Measurements from ENCODE around the gene KCNIP3.

The KCNIP3 gene

GRCh38 chr2:95380280-95380679, 83.1 kb downstream of the KCNIP3 start:
- no peak overlapping the region for H3K4me3 ChIP-seq (replicated peaks; ENCODE audit: insufficient read depth, low read length)
- no peaks in the 10 kb centered on the region for H3K27me3 ChIP-seq (ENCODE audit: insufficient read depth, poor library complexity, severe bottlenecking)
- DNase-seq (ENCODE audit: low read depth in 1 of 2, low spot score in 1 of 2): no peak
- no peak for TF ChIP-seq GABPA (IDR thresholded peaks at IDR 0.05; ENCODE audit: low read depth)
- TF ChIP-seq POLR2AphosphoS5 (IDR thresholded peaks at IDR 0.05; ENCODE audit: low read depth): no peak
- no peak for TF ChIP-seq CTCF (IDR thresholded peaks at IDR 0.05; ENCODE audit: insufficient read depth, low read length)
- TF ChIP-seq REST (IDR thresholded peaks at IDR 0.05; ENCODE audit: insufficient replicate concordance, low read depth): no peak
- TF ChIP-seq SPI1 (IDR thresholded peaks at IDR 0.05; ENCODE audit: borderline replicate concordance, low read depth): no peak
- H3K27ac ChIP-seq (replicated peaks): no peak overlapping the region

DNA sequence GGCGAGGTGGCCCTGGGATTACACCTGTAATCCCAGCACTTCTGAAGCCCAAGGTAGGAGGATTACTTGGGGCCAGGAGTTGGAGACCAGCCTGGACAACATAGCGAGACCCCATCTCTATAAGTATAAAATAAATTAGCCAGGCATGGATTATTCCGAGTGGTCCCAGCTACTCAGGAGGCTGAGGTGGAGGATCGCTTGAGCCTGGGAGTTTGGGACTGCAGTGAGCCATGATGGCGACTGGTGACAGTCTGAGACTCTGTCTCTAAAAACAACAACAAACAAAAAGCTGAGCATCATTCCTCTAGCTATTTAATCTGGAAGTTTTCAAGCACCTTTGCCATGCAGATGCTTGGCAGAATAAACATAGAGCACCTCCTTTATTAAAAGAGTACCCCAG, 83.6 kb downstream of the KCNIP3 start:
- Histone ChIP-seq H3K27ac (replicated peaks) (no peak overlapping the region), H3K27me3 (ENCODE audit: insufficient read depth, poor library complexity, severe bottlenecking) (no peaks in the 10 kb centered on the region), H3K4me3 (replicated peaks; ENCODE audit: insufficient read depth, low read length) (no peak overlapping the region)
- TF ChIP-seq SPI1 (IDR thresholded peaks at IDR 0.05; ENCODE audit: borderline replicate concordance, low read depth): no peak
- no peak for TF ChIP-seq REST (IDR thresholded peaks at IDR 0.05; ENCODE audit: insufficient replicate concordance, low read depth)
- TF ChIP-seq GABPA (IDR thresholded peaks at IDR 0.05; ENCODE audit: low read depth): no peak
- TF ChIP-seq POLR2AphosphoS5 (IDR thresholded peaks at IDR 0.05; ENCODE audit: low read depth): no peak
- no peak for TF ChIP-seq CTCF (IDR thresholded peaks at IDR 0.05; ENCODE audit: insufficient read depth, low read length)
- no peak for DNase-seq (ENCODE audit: low read depth in 1 of 2, low spot score in 1 of 2)

DNA sequence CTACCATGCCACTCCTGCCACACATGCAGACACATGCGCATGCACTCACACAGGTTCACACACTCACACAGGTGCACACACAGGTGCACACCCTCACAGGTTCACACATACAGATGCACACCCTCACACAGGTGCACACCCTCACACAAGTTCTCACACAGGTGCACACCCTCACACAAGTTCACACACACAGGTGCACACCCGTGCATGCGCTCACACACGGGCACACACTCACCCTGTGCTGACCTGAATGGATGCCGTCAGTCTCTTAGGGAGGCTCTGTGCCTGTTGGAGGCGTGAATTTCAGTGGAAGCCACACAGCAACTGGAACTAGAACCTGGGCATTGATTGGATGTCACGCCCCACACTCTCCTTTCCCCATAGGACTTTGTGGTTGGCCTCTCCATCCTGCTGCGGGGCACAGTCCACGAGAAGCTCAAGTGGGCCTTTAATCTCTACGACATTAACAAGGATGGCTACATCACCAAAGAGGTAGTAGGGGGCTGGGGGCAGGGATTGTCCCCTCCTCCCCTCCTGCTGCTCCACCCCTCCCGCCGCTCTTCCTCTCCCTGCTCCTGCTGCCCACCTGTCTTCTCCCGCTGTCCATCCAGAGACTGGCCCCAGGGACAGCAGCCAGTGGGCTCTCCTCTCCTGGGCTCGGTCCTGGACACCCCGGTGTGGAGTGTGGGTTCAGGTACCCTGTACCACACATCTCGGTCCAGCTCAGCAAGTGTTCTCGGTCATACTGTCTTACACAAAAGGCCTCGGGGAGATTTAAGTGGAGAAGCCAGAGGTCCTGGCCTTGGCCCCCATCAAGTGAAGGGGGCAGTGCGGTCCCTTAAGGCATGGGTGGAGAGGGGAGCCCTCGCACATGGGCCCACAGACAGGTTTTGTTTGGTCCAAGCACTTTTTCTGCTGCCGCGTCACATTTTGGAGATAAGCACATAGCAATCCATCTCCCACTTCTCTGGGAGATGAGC, 84.4 kb downstream of the KCNIP3 start:
- no peak for DNase-seq (ENCODE audit: low read depth in 1 of 2, low spot score in 1 of 2)
- no peak for TF ChIP-seq SPI1 (IDR thresholded peaks at IDR 0.05; ENCODE audit: borderline replicate concordance, low read depth)
- TF ChIP-seq REST (IDR thresholded peaks at IDR 0.05; ENCODE audit: insufficient replicate concordance, low read depth): no peak
- no peak for TF ChIP-seq GABPA (IDR thresholded peaks at IDR 0.05; ENCODE audit: low read depth)
- TF ChIP-seq CTCF (IDR thresholded peaks at IDR 0.05; ENCODE audit: insufficient read depth, low read length): no peak
- no peak for TF ChIP-seq POLR2AphosphoS5 (IDR thresholded peaks at IDR 0.05; ENCODE audit: low read depth)
- Histone ChIP-seq H3K27me3 (ENCODE audit: insufficient read depth, poor library complexity, severe bottlenecking) (no peaks in the 10 kb centered on the region), H3K4me3 (replicated peaks; ENCODE audit: insufficient read depth, low read length) (no peak overlapping the region), H3K27ac (replicated peaks) (no peak overlapping the region)
